ENCODE results near the gene SLC9A9.
"Not testable (repeated sequence)": the region's sequence is repeated elsewhere in the genome, so short reads cannot be mapped to it uniquely, and the experiment has no call there.

SLC9A9 gene

GRCh38 chr3:143286392-143287010, 561.8 kb downstream of the SLC9A9 start:
- Mint-ChIP-seq H3K4me1 (peaks cover 57% of the 10 kb centered on the region), H3K27me3 (no peaks in the 10 kb centered on the region), H3K4me3 (no peak overlapping the region), H3K9me3 (no peaks in the 10 kb centered on the region), H3K27ac (no peak overlapping the region)
- ATAC-seq (no peak), DNase-seq (no peak)

- H3K27me3 Mint-ChIP-seq: no peaks in the 10 kb centered on the region
Measured at GRCh38 chr3:143283432-143284128, 564.7 kb downstream of the SLC9A9 start.

GRCh38 chr3:143280984-143281383, 567.3 kb downstream of the SLC9A9 start:
- Mint-ChIP-seq H3K9me3 (no peaks in the 10 kb centered on the region), H3K4me3 (no peak overlapping the region), H3K27ac (no peak overlapping the region), H3K4me1 (peaks cover 77% of the 10 kb centered on the region), H3K27me3 (no peaks in the 10 kb centered on the region)
- ATAC-seq (peak; percentile 27), DNase-seq (no peak)

More at GRCh38 chr3:143283432-143284128, 564.7 kb downstream of the SLC9A9 start:
- Mint-ChIP-seq H3K4me3 (peak overlapping the region; percentile 9 to 29), H3K9me3 (no peaks in the 10 kb centered on the region), H3K27ac (peak overlapping the region in 1 of 2 donors; percentile 72), H3K4me1 (peaks cover 70% of the 10 kb centered on the region)
- peak; percentile 86 for ATAC-seq
- DNase-seq: peak; percentile 9 to 54

- not testable (repeated sequence) for H3K27ac Mint-ChIP-seq, H3K4me3 Mint-ChIP-seq, ATAC-seq, DNase-seq, H3K9me3 Mint-ChIP-seq, H3K27me3 Mint-ChIP-seq
- peaks cover 67% of the 10 kb centered on the region for H3K4me1 Mint-ChIP-seq
Measured at GRCh38 chr3:143279567-143279966, 568.7 kb downstream of the SLC9A9 start.

GRCh38 chr3:143278721-143279120, 569.5 kb downstream of the SLC9A9 start:
- Mint-ChIP-seq H3K9me3 (no peaks in the 10 kb centered on the region), H3K27ac (no peak overlapping the region), H3K4me1 (peaks cover 59% of the 10 kb centered on the region), H3K4me3 (no peak overlapping the region), H3K27me3 (no peaks in the 10 kb centered on the region)
- no peak for ATAC-seq
- DNase-seq: no peak

GRCh38 chr3:143277531-143277930, 570.7 kb downstream of the SLC9A9 start:
- Mint-ChIP-seq H3K9me3 (no peaks in the 10 kb centered on the region), H3K4me1 (peaks cover 48% of the 10 kb centered on the region), H3K27ac (no peak overlapping the region), H3K27me3 (no peaks in the 10 kb centered on the region), H3K4me3 (no peak overlapping the region)
- ATAC-seq (no peak), DNase-seq (no peak)

- Mint-ChIP-seq H3K27me3 (no peaks in the 10 kb centered on the region), H3K9me3 (no peaks in the 10 kb centered on the region), H3K4me3 (peak overlapping the region; percentile 11 to 52), H3K27ac (peak overlapping the region in 1 of 2 donors; percentile 58), H3K4me1 (peaks cover 38% of the 10 kb centered on the region)
- DNase-seq (no peak), ATAC-seq (peak; percentile 91)
Measured at GRCh38 chr3:143276592-143276991, 571.7 kb downstream of the SLC9A9 start.

GRCh38 chr3:143273975-143274690, 574.1 kb downstream of the SLC9A9 start:
- ATAC-seq: no peak
- H3K27ac Mint-ChIP-seq: no peak overlapping the region
- H3K27me3 Mint-ChIP-seq: no peaks in the 10 kb centered on the region
- H3K4me3 Mint-ChIP-seq: no peak overlapping the region
- no peaks in the 10 kb centered on the region for H3K9me3 Mint-ChIP-seq
- H3K4me1 Mint-ChIP-seq: peaks cover 29% of the 10 kb centered on the region
- no peak for DNase-seq

GRCh38 chr3:143271136-143271535, 577.1 kb downstream of the SLC9A9 start:
- H3K27me3 Mint-ChIP-seq: no peaks in the 10 kb centered on the region
- no peak overlapping the region for H3K4me3 Mint-ChIP-seq
- no peaks in the 10 kb centered on the region for H3K9me3 Mint-ChIP-seq
- no peak overlapping the region for H3K27ac Mint-ChIP-seq
- ATAC-seq (no peak), DNase-seq (no peak)
- peaks cover 13% of the 10 kb centered on the region for H3K4me1 Mint-ChIP-seq

GRCh38 chr3:143269741-143270140, 578.5 kb downstream of the SLC9A9 start:
- H3K4me1 Mint-ChIP-seq: peaks cover 9% of the 10 kb centered on the region
- no peak overlapping the region for H3K27ac Mint-ChIP-seq
- H3K9me3 Mint-ChIP-seq: no peaks in the 10 kb centered on the region
- ATAC-seq (no peak), DNase-seq (no peak)
- no peaks in the 10 kb centered on the region for H3K27me3 Mint-ChIP-seq
- H3K4me3 Mint-ChIP-seq: no peak overlapping the region

GRCh38 chr3:143267989-143268388, 580.3 kb downstream of the SLC9A9 start:
- no peak for DNase-seq
- H3K4me1 Mint-ChIP-seq: peaks cover 9% of the 10 kb centered on the region
- no peaks in the 10 kb centered on the region for H3K27me3 Mint-ChIP-seq
- H3K27ac Mint-ChIP-seq: no peak overlapping the region
- no peaks in the 10 kb centered on the region for H3K9me3 Mint-ChIP-seq
- ATAC-seq: no peak
- no peak overlapping the region for H3K4me3 Mint-ChIP-seq

- Mint-ChIP-seq H3K4me3 (no peak overlapping the region), H3K4me1 (peaks cover 9% of the 10 kb centered on the region), H3K9me3 (no peaks in the 10 kb centered on the region), H3K27me3 (no peaks in the 10 kb centered on the region), H3K27ac (no peak overlapping the region)
- ATAC-seq (peak; percentile 80), DNase-seq (no peak)
Measured at GRCh38 chr3:143266927-143267326, 581.3 kb downstream of the SLC9A9 start.

GRCh38 chr3:143266511-143266910, 581.8 kb downstream of the SLC9A9 start:
- no peak overlapping the region for H3K4me3 Mint-ChIP-seq
- H3K4me1 Mint-ChIP-seq: peaks cover 9% of the 10 kb centered on the region
- no peak overlapping the region for H3K27ac Mint-ChIP-seq
- H3K27me3 Mint-ChIP-seq: no peaks in the 10 kb centered on the region
- no peaks in the 10 kb centered on the region for H3K9me3 Mint-ChIP-seq
- DNase-seq: no peak
- no peak for ATAC-seq

GRCh38 chr3:143265501-143266070, 582.7 kb downstream of the SLC9A9 start:
- Mint-ChIP-seq H3K27me3 (no peaks in the 10 kb centered on the region), H3K4me3 (no peak overlapping the region), H3K4me1 (peaks cover 9% of the 10 kb centered on the region), H3K27ac (no peak overlapping the region), H3K9me3 (no peaks in the 10 kb centered on the region)
- ATAC-seq (no peak), DNase-seq (no peak)

- no peaks in the 10 kb centered on the region for H3K9me3 Mint-ChIP-seq
- no peak overlapping the region for H3K27ac Mint-ChIP-seq
- no peak overlapping the region for H3K4me3 Mint-ChIP-seq
- peaks cover 9% of the 10 kb centered on the region for H3K4me1 Mint-ChIP-seq
- ATAC-seq (no peak), DNase-seq (no peak)
- H3K27me3 Mint-ChIP-seq: no peaks in the 10 kb centered on the region
Measured at GRCh38 chr3:143263852-143264513, 584.3 kb downstream of the SLC9A9 start.

Data from stimulated activated naive CD8-positive, alpha-beta T cell treated with anti-CD3 and anti-CD28 coated beads, Interleukin-15, amount 100 ng/mL, for 72 hours (primary cell).